NCI-H2107 (cell line): ENCODE results near the gene CAB39.

Experiments
- DNase-seq: peaks from one replicate; lab custom pipeline; 2025; lab: John Stamatoyannopoulos, UW

CAB39 gene

DNA sequence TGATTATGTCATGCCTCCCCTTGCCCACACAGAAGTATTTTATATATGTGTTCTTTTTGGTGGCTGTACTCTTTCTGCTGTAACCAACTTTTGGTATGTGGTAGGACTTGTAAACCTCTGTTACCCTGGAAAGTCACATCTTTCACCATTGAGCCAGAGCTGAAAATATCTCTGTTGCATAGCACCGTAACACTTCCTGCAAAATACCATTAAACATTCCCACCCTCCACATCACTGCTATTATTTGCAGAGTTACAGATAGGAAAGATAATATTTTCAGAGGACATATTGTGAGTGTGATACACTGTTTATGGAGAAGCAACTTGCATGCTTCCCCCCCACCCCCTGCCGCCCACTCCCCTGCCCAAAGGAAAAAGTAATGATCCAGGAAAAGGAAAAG lies 44.8 kb downstream of the CAB39 start:
- DNase-seq, result no peak

DNA sequence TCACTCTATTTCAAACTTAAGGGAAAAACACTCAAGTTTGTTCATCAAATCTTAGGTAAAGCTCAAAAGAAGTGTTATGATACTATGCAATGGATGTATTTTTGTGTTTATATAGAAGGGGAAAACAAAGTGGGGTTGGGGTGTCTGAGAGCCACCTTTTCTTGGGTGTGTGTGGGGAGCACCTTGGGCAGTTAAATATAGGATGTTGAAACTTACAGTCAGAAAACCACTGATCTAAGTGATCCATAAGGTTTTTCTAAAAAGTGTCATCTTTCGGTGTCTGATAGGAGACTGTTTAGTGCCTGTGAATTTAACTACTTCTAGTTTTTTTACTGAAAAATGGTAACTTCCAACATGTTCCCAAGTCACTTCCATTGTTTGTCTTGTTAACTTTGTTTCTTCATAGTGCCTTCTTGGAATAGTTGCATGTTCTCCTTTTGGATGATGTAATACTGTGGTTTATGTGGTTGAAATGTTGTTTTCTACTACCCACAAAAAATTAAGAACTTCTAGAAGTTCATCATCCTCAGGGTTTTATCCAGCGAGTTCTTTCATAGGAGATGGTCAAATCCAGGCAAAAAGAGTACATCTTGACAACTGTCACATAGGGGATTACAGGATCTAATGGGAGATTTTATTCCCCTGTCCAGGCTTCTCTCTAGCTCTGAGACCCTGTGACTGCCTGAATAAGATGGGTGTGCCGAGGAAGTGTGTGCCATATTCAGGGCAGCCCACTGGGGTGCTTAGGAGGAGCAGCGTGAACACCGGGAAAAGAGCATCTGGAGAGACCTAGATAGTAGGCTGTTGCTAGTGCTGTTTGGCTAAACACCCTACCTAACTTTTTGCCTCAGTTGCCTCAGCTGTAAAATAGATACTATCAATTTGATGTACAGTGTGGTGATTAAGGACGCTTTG lies 46.2 kb downstream of the CAB39 start:
- DNase-seq, result no peak

DNA sequence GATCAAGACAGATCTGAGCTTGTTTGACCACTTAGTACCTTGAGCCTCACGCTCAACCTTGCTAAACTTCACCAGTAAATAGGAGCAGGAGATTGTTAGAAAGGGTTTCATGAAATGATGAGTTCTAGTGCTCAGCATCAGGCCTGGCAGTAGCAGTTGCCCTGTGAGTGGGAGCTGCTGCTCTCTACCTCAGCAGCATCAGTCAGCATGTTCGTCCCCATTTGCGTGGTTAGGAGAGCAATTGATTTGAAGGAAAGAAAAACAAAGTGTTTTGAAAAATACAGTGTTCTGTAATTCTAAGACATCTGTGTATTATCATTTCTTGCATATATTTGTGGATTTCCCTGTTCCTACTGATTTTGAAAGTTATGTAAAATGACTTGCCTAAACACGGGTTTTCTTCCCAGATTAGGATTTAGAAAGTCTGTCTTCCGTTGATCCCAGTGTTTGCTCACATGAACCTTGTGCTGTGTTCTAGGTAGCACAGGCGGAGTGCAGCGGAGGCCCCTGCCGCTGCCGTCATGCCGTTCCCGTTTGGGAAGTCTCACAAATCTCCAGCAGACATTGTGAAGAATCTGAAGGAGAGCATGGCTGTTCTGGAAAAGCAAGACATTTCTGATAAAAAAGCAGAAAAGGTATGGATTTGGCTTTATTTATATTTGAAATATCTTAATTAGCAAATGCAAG lies 47.0 kb downstream of the CAB39 start:
- no peak for DNase-seq

- DNase-seq, result no peak
Observed at GRCh38 chr2:230761704-230762103, 49.1 kb downstream of the CAB39 start.

DNA sequence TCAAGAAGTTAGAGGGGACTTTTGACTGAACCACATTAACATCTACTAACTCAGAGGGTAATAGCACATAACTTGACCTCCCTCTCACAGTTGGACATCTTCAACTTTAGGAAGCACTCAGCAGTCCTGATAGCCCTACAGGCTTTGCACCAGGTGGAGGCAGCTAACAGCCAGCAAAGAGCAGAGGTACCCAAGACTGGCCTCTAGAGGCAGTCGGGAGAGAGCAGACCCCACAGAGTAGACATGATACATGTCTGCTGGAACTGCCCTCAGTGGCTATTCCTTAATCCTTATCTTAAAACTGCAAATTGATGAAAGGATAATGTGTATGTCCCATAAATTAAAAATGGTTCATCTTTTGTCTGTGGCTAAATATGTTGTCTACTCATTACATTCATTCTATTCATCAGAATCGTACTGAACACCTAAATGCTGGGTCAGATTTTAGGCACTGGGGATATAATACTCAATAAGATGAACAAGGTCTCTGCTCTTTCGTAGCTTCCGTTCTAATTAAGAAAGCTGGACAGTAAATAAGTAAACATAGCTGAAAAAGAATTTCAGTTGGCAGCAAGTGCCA lies 49.8 kb downstream of the CAB39 start:
- no peak for DNase-seq

DNA sequence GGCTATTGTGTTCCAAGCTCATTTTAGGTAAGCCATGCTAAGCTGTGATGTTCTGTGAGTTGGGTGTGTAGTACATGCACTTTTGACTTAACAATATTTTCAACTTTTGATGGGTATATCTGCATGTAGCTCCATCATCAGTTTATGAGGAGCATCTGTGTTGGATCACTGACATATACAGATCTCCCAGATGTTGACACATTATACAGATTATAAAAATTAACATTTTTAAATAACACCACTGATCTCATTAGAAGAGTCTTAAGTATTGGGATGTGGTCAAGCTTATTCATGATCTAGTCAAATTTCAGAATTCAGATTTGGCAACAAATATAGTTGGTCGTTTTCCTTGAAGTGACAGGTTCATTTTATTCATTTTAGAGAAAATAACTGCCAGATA lies 51.7 kb downstream of the CAB39 start:
- DNase-seq, result no peak

- no peak for DNase-seq
Observed at GRCh38 chr2:230765611-230766300, 53.1 kb downstream of the CAB39 start.

- DNase-seq, result no peak
Observed at GRCh38 chr2:230767862-230768388, 55.3 kb downstream of the CAB39 start.

- DNase-seq, result no peak
Observed at GRCh38 chr2:230770804-230771203, 58.2 kb downstream of the CAB39 start.

- DNase-seq, result no peak
Observed at GRCh38 chr2:230772156-230772555, 59.5 kb downstream of the CAB39 start.

GRCh38 chr2:230773039-230773773 lies 60.6 kb downstream of the CAB39 start:
- no peak for DNase-seq

DNA sequence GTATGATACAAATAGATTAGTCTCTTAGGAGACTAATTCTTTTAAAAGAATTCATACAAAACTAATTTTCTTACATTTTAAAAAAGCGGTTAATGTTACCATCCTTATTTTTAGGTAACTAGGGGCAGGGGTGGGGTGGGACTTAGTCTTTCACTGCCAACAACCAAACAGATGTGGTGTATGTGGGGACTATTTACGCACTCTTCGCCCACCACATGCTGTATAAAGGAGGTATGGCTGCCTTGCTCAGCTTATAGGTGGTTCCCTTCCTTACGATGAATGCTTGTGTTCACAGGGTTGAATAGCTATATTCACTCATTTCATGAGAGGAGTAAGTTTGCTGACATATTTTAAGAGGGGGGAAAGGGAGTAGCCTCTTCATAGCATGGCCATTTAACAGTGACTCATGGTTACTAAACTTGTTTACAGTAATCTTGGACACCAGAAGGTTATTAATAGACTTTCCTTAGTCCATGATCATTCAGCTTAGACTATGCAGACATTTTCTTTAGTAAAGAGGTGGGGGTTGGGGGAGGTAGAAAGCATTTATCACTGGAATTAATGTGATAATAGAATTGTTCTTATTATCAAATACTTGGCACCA lies 61.8 kb downstream of the CAB39 start:
- DNase-seq, result no peak

DNA sequence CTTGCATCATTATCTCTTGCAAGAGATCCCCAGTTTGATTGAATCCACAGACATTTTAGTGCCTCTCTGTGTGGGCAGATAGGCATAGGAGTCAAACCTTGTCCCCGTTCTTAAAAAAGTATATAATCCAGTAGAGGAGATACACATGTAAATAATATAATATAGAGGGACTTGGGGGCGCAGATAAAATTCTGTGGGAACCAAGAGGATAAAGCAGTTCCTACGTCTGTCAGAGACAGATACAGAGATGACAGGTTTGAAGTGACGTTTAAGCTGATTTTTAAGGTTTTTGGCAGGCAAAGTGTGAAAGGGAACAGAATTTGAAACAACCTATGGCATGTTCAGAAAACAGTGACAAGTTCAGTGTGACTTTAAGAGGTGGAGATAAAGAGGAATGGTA lies 63.1 kb downstream of the CAB39 start:
- DNase-seq, result no peak

DNA sequence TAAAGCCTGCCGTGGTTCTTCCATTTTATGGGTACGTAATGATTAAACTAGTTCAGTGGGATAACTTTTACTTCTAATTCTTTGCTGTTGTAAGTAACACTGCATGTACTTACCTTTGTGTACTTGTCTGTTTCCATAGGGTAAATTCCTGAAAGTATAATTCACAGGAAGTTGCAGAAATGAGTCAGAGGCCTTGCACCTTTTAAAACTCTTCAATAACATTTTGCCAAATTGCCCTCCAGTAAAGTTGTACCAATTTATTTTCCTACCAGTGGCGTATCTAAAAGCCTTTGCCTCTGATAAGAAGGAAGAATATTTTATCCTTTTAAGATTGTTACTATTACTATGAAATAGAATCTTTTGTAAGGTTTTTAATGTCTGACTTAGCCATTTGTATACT lies 65.1 kb downstream of the CAB39 start:
- DNase-seq, result no peak

GRCh38 chr2:230778350-230779063 lies 65.9 kb downstream of the CAB39 start:
- DNase-seq, result no peak

DNA sequence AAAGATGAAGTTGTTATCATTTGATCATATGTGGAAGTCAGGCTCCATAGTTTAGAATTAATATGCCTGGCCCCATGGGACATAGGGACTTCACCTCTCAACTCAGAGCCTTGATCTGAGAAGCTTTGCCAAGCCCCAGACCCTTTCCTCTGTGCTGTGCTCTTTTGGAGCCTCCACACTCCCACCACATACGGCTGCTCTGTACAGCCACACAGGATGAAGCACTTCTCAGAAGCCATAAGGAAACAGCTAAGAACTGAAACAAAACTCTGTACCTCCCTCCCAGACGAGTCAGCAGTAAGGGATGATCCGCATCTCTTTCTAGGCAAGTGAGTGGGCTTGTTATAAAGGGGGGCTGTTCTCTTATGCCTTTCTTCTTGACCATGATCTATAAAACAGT lies 66.5 kb downstream of the CAB39 start:
- DNase-seq, result no peak

DNA sequence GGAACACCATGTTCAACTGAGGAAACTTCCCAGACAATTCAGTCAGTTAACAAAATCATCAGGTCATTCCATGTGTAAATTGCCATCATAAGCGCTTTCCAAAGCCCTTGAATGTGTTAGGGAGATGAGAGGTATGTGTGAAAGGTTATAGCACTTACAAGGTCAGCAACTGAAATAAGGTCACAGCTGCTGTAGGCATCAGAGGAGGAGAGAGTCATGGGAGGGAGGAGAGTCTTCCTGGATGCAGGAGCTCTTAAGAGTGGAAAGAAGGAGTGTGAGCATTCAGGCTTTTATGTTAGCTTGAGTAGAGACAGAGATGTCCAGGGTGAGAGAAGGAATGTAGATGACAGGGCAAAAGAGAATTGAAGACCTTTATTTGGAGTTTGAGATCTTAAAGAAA lies 67.0 kb downstream of the CAB39 start:
- DNase-seq, result no peak

- no peak for DNase-seq
Observed at GRCh38 chr2:230781130-230781797, 68.6 kb downstream of the CAB39 start.

DNA sequence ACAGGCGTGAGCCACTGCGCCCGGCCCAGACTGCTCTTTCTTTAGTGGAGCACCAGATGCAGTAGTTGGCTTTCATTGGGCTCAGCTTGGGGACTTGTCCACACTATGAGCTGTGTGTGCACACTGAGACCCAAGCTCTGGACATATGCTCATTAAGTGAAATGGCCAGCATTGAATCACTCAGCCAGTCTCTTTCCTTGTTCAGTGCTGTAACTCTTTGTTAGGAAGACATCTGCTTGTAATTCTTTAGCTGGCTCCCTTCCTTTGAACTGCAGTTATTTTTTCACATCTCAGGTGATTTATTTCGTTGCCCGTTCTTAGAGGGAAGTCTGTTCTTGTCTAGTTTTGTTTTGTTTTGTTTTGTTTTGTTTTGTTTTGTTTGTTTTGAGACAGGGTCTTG lies 70.5 kb downstream of the CAB39 start:
- no peak for DNase-seq

- no peak for DNase-seq
Observed at GRCh38 chr2:230784795-230785194, 72.2 kb downstream of the CAB39 start.
